ENCODE data around the gene SEC22C.

Gene SEC22C

GRCh38 chr3:42535981-42536784 is 45.6 kb downstream of the SEC22C start:
- DNase-seq (ENCODE audit: low read depth in 3 of 3), result no peak

- no peak for DNase-seq (ENCODE audit: low read depth in 3 of 3)
Measured at GRCh38 chr3:42533161-42533897, 48.4 kb downstream of the SEC22C start.

GRCh38 chr3:42532229-42532628 is 49.5 kb downstream of the SEC22C start:
- DNase-seq (ENCODE audit: low read depth in 3 of 3), result no peak

- DNase-seq (ENCODE audit: low read depth in 3 of 3), result no peak
Measured at GRCh38 chr3:42531470-42531869, 50.3 kb downstream of the SEC22C start.

- no peak for DNase-seq (ENCODE audit: low read depth in 3 of 3)
Measured at GRCh38 chr3:42530073-42530472, 51.7 kb downstream of the SEC22C start.

GRCh38 chr3:42529468-42529867 is 52.3 kb downstream of the SEC22C start:
- DNase-seq (ENCODE audit: low read depth in 3 of 3), result no peak

GRCh38 chr3:42527368-42527917 is 54.3 kb downstream of the SEC22C start:
- DNase-seq (ENCODE audit: low read depth in 3 of 3), result no peak

- DNase-seq (ENCODE audit: low read depth in 3 of 3), result peak in 1 of 3 experiments; percentile 24
Measured at GRCh38 chr3:42526616-42527367, 55.0 kb downstream of the SEC22C start.

- no peak for DNase-seq (ENCODE audit: low read depth in 3 of 3)
Measured at GRCh38 chr3:42525736-42526345, 55.9 kb downstream of the SEC22C start.

GRCh38 chr3:42525212-42525611 is 56.6 kb downstream of the SEC22C start:
- DNase-seq (ENCODE audit: low read depth in 3 of 3), result no peak

- no peak for DNase-seq (ENCODE audit: low read depth in 3 of 3)
Measured at GRCh38 chr3:42524751-42525150, 57.0 kb downstream of the SEC22C start.

- no peak for DNase-seq (ENCODE audit: low read depth in 3 of 3)
Measured at GRCh38 chr3:42520906-42521305, 60.9 kb downstream of the SEC22C start.

GRCh38 chr3:42520336-42520735 is 61.4 kb downstream of the SEC22C start:
- DNase-seq (ENCODE audit: low read depth in 3 of 3), result no peak

GRCh38 chr3:42519568-42519962 is 62.2 kb downstream of the SEC22C start:
- DNase-seq (ENCODE audit: low read depth in 3 of 3), result no peak

GRCh38 chr3:42518800-42519567 is 62.8 kb downstream of the SEC22C start:
- DNase-seq (ENCODE audit: low read depth in 3 of 3), result no peak

GRCh38 chr3:42517117-42517516 is 64.7 kb downstream of the SEC22C start:
- DNase-seq (ENCODE audit: low read depth in 3 of 3), result no peak

GRCh38 chr3:42516443-42516842 is 65.3 kb downstream of the SEC22C start:
- no peak for DNase-seq (ENCODE audit: low read depth in 3 of 3)

- no peak for DNase-seq (ENCODE audit: low read depth in 3 of 3)
Measured at GRCh38 chr3:42515976-42516375, 65.8 kb downstream of the SEC22C start.

GRCh38 chr3:42515391-42515916 is 66.3 kb downstream of the SEC22C start:
- no peak for DNase-seq (ENCODE audit: low read depth in 3 of 3)

GRCh38 chr3:42514876-42515275 is 66.9 kb downstream of the SEC22C start:
- DNase-seq (ENCODE audit: low read depth in 3 of 3), result no peak

- DNase-seq (ENCODE audit: low read depth in 3 of 3), result no peak
Measured at GRCh38 chr3:42513521-42513920, 68.2 kb downstream of the SEC22C start.

All from stimulated activated CD4-positive, alpha-beta T cell treated with anti-CD3 and anti-CD28 coated beads, TNF-alpha, amount 100 ng/mL, for 4 hours (primary cell).